Tibial nerve (tissue), 4 donors: Measurements from ENCODE around the gene SMIM14. TPM values are rescaled to one million over a fixed set of nuclear protein-coding genes. Genes with fewer than 3 reads are reported as not detected.
"Not testable (repeated sequence)": the region's sequence is repeated elsewhere in the genome, so short reads cannot be mapped to it uniquely, and the experiment has no call there.

Experiments used
- DNase-seq, 2 donors: peaks; one replicate each; pipeline ENCODE4 v3.0.0-alpha.2; 2019; ENCODE audit warnings: low spot score in 2 of 2
- H3K27ac ChIP-seq, 4 donors: fragments of 200-600 bp; sonication (generic) in 3 of 4; one replicate each; pipeline ENCODE4 v1.5.1; 2017 to 2019; ENCODE audit warnings: mild to moderate bottlenecking in 1 of 4
- H3K27me3 ChIP-seq, 2 donors: fragments of 200-600 bp; sonication (generic) in 1 of 2; one replicate each; pipeline versions ENCODE4 v1.5.1 to v1.6.0; 2017 to 2019
- H3K36me3 ChIP-seq, 3 donors: fragments of 200-600 bp; sonication (generic); one replicate each; pipeline ENCODE4 v1.5.1; 2018 to 2019
- H3K4me1 ChIP-seq, 4 donors: fragments of 200-600 bp; sonication (generic) in 3 of 4; one replicate each; pipeline ENCODE4 v1.5.1; 2017 to 2019
- H3K4me3 ChIP-seq, 4 donors: fragments of 200-600 bp; sonication (generic) in 3 of 4; one replicate each; pipeline ENCODE4 v1.5.1; 2017 to 2019; ENCODE audit warnings: mild to moderate bottlenecking in 1 of 4, moderate library complexity in 1 of 4
- H3K9me3 ChIP-seq, 4 donors: fragments of 200-600 bp; sonication (generic) in 3 of 4; one replicate each; pipeline ENCODE4 v1.5.1; 2017 to 2019
- CTCF ChIP-seq, 5 experiments: fragments of 200-600 bp in 3 of 5; fragments of 450-650 bp in 2 of 5; sonication (generic) in 3 of 5; IDR thresholded peaks; one replicate each; pipeline ENCODE4 v1.5.1; 2016 to 2019; ENCODE audit warnings: antibody characterized with exemption in 5 of 5, mild to moderate bottlenecking in 3 of 5, moderate library complexity in 2 of 5
- EP300 ChIP-seq, 2 donors: sonication (generic); formaldehyde crosslinking; IDR thresholded peaks; one replicate each; pipeline ENCODE4 v1.6.1; 2017; ENCODE audit warnings: antibody characterized with exemption in 2 of 2, mild to moderate bottlenecking in 1 of 2
- POLR2A ChIP-seq, 2 donors: fragments of 450-650 bp; IDR thresholded peaks; one replicate each; pipeline ENCODE4 v1.6.1; 2017; ENCODE audit warnings: antibody characterized with exemption in 2 of 2, mild to moderate bottlenecking in 2 of 2, moderate library complexity in 2 of 2
- WGBS, 2 donors: methylation state at CpG; one replicate each; pipeline ENCODE4 v1.1.5; 2018; 5-methylcytosine and 5-hydroxymethylcytosine counted together
- total RNA-seq, 4 donors: library from RNA; depleted of rRNA; stranded (reverse); fragments of >200 nt; gene quantifications; one replicate each; pipeline ENCODE4 v1.1.0, GENCODE V29; 2016

Gene SMIM14
- total RNA-seq, 4 donors from 2014 or later: 26.7 to 42.6 (median 36.2) TPM

- WGBS, 2 donors: 76 to 81% methylated on average over 5 of the region's 5 CpGs
- Histone ChIP-seq H3K27ac (no peak overlapping the region), H3K36me3 (peaks cover 0 to 23% (median 0%) of the 10 kb centered on the region in 3 donors), H3K27me3 (no peaks in the 10 kb centered on the region), H3K9me3 (no peaks in the 10 kb centered on the region), H3K4me3 (no peak overlapping the region), H3K4me1 (peaks cover 0 to 15% (median 2%) of the 10 kb centered on the region in 4 donors)
- DNase-seq: no peak
- TF ChIP-seq CTCF (IDR thresholded peaks at IDR 0.05) (no peak), EP300 (IDR thresholded peaks at IDR 0.05) (no peak), POLR2A (IDR thresholded peaks at IDR 0.05) (no peak)
Observed at GRCh38 chr4:39543034-39543433, 95.6 kb downstream of the SMIM14 start.

- Histone ChIP-seq H3K27ac (no peak overlapping the region), H3K36me3 (peaks cover 0 to 27% (median 0%) of the 10 kb centered on the region in 3 donors), H3K4me1 (peaks cover 0 to 15% (median 2%) of the 10 kb centered on the region in 4 donors), H3K9me3 (no peaks in the 10 kb centered on the region), H3K27me3 (no peaks in the 10 kb centered on the region), H3K4me3 (no peak overlapping the region)
- no peak for TF ChIP-seq CTCF (IDR thresholded peaks at IDR 0.05)
- WGBS, 2 donors: 79 to 80% methylated on average over 4 of the region's 4 CpGs
- DNase-seq: no peak
Observed at GRCh38 chr4:39542611-39543012, 96.1 kb downstream of the SMIM14 start.

- no peaks in the 10 kb centered on the region for H3K9me3 ChIP-seq
- no peak for TF ChIP-seq POLR2A (IDR thresholded peaks at IDR 0.05)
- no peak for TF ChIP-seq CTCF (IDR thresholded peaks at IDR 0.05)
- no peak for TF ChIP-seq EP300 (IDR thresholded peaks at IDR 0.05)
- no peak for DNase-seq
- no peaks in the 10 kb centered on the region for H3K27me3 ChIP-seq
- H3K4me3 ChIP-seq: no peak overlapping the region
- H3K27ac ChIP-seq: no peak overlapping the region
- peaks cover 0 to 11% (median 2%) of the 10 kb centered on the region in 4 donors for H3K4me1 ChIP-seq
- peaks cover 0 to 33% (median 0%) of the 10 kb centered on the region in 3 donors for H3K36me3 ChIP-seq
- WGBS, 2 donors: 74 to 76% methylated on average over 7 of the region's 7 CpGs
Observed at GRCh38 chr4:39541987-39542610, 96.6 kb downstream of the SMIM14 start.

GRCh38 chr4:39539089-39539611 is 99.5 kb downstream of the SMIM14 start:
- Histone ChIP-seq H3K27me3 (no peaks in the 10 kb centered on the region), H3K36me3 (peaks cover 0 to 46% (median 0%) of the 10 kb centered on the region in 3 donors), H3K27ac (no peak overlapping the region), H3K9me3 (no peaks in the 10 kb centered on the region), H3K4me3 (no peak overlapping the region), H3K4me1 (no peaks in the 10 kb centered on the region)
- 81 to 86% methylated on average over 5 of the region's 5 CpGs for WGBS, 2 donors
- no peak for DNase-seq
- no peak for TF ChIP-seq CTCF (IDR thresholded peaks at IDR 0.05)

- Histone ChIP-seq H3K27ac (no peak overlapping the region), H3K27me3 (no peaks in the 10 kb centered on the region), H3K4me1 (peaks cover 0 to 9% (median 3%) of the 10 kb centered on the region in 4 donors), H3K36me3 (peaks cover 0 to 66% (median 0%) of the 10 kb centered on the region in 3 donors), H3K9me3 (no peaks in the 10 kb centered on the region), H3K4me3 (no peak overlapping the region)
- no peak for TF ChIP-seq POLR2A (IDR thresholded peaks at IDR 0.05)
- TF ChIP-seq CTCF (IDR thresholded peaks at IDR 0.05): no peak
- TF ChIP-seq EP300 (IDR thresholded peaks at IDR 0.05): no peak
- 94 to 98% methylated on average over 5 of the region's 5 CpGs for WGBS, 2 donors
- DNase-seq: no peak
Observed at GRCh38 chr4:39533541-39533940, 105.1 kb downstream of the SMIM14 start.

GRCh38 chr4:39532237-39532636 is 106.4 kb downstream of the SMIM14 start:
- not testable (repeated sequence) for H3K27me3 ChIP-seq, H3K9me3 ChIP-seq, H3K27ac ChIP-seq, DNase-seq, H3K4me3 ChIP-seq
- H3K36me3 ChIP-seq: peaks cover 0 to 57% (median 0%) of the 10 kb centered on the region in 3 donors
- peaks cover 0 to 13% (median 6%) of the 10 kb centered on the region in 4 donors for H3K4me1 ChIP-seq
- 77 to 84% methylated on average over 3 of the region's 3 CpGs for WGBS, 2 donors
